GM12892 (cell line): Measurements from ENCODE around the gene BROX. TPM values are rescaled to one million over a fixed set of nuclear protein-coding genes. Genes with fewer than 3 reads are reported as not detected.
"Not testable (repeated sequence)": the region's sequence is repeated elsewhere in the genome, so short reads cannot be mapped to it uniquely, and the experiment has no call there.

Experiments
- DNase-seq: peaks from one replicate; pipeline ENCODE4 v3.0.0; 2011; ENCODE audit not compliant: insufficient read length
- FAIRE-seq: peaks from 2 replicates; lab custom pipeline; 2011; peaks lifted over from hg19 to GRCh38; lab: Jason Lieb, UNC
- POLR2A ChIP-seq: IDR thresholded peaks from 2 replicates; pipeline ENCODE4 v1.6.1; 2011; ENCODE audit warnings: low read depth, low read length, control low read depth
- POLR2AphosphoS5 ChIP-seq: IDR thresholded peaks from 2 replicates; pipeline ENCODE4 v1.6.1; 2011; ENCODE audit warnings: low read depth, low read length, control low read depth
- TAF1 ChIP-seq: IDR thresholded peaks from 2 replicates; pipeline ENCODE4 v1.6.1; 2011; ENCODE audit warnings: low read depth, mild to moderate bottlenecking, control low read depth, low read length, borderline replicate concordance
- polyA plus RNA-seq: library from polyadenylated mRNA; unstranded; fragments of >200 nt; gene quantifications from one replicate; pipeline ENCODE4 v1.2.1, GENCODE V29; 2012; ENCODE audit warnings: missing spikeins, inconsistent platforms; ENCODE audit not compliant: missing spikeins

BROX gene
- polyA plus RNA-seq = 17.9 TPM

DNA sequence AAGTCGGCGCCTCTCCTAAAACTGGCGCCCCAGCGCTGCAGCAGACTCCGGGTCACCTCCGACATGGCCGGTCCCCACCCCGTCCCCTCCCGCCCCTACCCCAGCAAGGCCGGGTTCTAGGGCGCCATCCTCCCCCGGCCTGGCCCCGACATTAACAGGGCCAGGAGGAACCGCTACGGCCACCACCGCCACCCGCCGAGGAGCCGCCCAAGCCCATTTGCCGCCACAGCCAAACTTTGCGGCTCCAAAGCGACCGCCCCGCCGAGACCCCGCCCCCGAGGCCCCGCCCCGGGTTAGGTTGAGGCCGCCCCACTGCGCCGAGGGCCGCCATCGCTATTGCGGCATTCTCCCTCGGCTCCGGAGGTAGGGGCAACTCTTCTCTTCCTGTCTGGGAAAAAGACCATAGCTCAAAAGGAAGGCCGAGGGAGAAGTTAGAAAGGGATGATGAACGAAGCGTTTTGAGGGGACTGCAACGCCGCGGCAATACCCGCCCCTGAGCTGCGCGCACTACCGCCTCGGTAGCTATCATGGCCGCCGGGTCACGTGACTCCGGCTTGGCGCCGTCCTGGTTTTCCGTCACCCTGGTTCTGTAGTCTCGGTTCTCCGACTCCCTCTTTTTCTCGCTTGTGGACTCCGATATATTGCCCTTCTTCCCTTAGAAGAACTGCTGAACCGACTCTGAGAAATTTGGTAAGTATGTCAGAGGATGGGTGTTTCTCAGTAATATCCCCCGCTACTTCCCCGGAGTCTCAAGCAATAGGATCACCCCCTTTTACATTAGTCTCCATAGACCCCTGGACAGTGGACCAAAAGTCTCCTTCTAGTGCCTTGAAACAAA is at the start of gene BROX, which contains the start of gene AIDA:
BROX (plus strand) TSS at position 312 of the 838 bp plus-strand sequence. CDS start 3,136 bp downstream, outside the sequence.
AIDA (minus strand) TSS at position 239 of the 838 bp plus-strand sequence; CDS start at position 65, 174 bp downstream.
- peak; percentile 88 for FAIRE-seq
- DNase-seq = peak; percentile 77
- TF ChIP-seq TAF1 (no peak), POLR2AphosphoS5 (no peak), POLR2A (peak; percentile 56; the same call in 1 of the 2 replicates)

DNA sequence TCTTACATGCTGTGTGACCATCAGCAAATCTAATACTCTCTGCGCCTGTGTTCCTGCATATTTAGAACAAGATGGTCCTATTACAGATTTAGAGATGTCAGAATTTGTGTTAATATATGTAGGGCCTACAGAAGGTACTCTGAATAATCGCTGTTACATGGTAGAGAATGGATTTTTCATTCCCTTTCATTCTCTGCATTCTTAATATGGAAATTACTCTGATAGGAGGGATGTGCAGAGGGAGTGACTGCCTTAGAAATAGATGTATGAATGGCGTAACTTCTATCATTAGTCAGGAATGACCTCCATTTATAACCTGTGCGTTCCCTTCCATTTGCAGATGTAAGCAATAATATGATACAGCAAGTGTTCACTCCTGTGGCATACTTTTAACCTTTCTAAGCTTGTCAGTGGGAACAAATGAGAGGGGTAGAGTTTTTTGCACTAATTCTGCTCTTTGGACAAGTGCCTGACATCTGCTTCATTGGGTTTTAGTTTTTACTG is 48.9 kb upstream of the BROX start:
- DNase-seq (no peak), FAIRE-seq (no peak)
- TF ChIP-seq TAF1 (no peak), POLR2AphosphoS5 (no peak), POLR2A (no peak)

GRCh38 chr1:222665964-222666363 is 46.4 kb upstream of the BROX start:
- FAIRE-seq (no peak), DNase-seq (no peak)
- no peak for TF ChIP-seq POLR2A
- no peak for TF ChIP-seq POLR2AphosphoS5
- no peak for TF ChIP-seq TAF1

- not testable (repeated sequence) for DNase-seq, FAIRE-seq
Measured at GRCh38 chr1:222668184-222668583, 44.2 kb upstream of the BROX start.

GRCh38 chr1:222669107-222669506 is 43.3 kb upstream of the BROX start:
- FAIRE-seq, DNase-seq: not testable (repeated sequence)

GRCh38 chr1:222670110-222670509 is 42.3 kb upstream of the BROX start:
- TF ChIP-seq POLR2AphosphoS5 (no peak), TAF1 (no peak), POLR2A (no peak)
- DNase-seq (no peak), FAIRE-seq (no peak)

- TF ChIP-seq POLR2AphosphoS5 (no peak), POLR2A (no peak), TAF1 (no peak)
- FAIRE-seq (no peak), DNase-seq (no peak)
Measured at GRCh38 chr1:222680080-222680479, 32.3 kb upstream of the BROX start.

DNA sequence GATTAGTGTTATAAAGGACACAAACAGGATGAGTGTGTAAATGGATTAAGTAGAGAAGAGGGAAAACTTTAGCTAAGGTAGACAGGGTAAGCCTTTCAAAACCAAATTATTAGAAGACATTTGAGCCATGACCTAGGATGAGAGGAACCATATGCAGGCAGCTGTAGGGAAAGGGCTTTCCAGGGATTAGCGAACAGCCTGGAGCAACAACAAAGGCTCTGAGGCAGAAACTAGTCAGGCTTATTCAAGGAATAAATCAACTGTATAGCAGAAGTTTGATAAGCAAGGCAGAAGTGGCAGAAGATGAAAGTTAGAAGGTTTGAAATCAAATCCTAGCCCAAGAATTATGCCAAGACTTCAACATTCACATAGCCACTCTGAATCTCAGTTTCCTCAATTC is 21.3 kb upstream of the BROX start:
- FAIRE-seq = no peak

GRCh38 chr1:222694927-222695326 is 17.4 kb upstream of the BROX start:
- TF ChIP-seq POLR2A (no peak), POLR2AphosphoS5 (no peak), TAF1 (no peak)

More for the DNA sequence above, 21.3 kb upstream of the BROX start:
- no peak for TF ChIP-seq TAF1
- TF ChIP-seq POLR2AphosphoS5 = no peak
- TF ChIP-seq POLR2A = no peak
- DNase-seq = no peak

DNA sequence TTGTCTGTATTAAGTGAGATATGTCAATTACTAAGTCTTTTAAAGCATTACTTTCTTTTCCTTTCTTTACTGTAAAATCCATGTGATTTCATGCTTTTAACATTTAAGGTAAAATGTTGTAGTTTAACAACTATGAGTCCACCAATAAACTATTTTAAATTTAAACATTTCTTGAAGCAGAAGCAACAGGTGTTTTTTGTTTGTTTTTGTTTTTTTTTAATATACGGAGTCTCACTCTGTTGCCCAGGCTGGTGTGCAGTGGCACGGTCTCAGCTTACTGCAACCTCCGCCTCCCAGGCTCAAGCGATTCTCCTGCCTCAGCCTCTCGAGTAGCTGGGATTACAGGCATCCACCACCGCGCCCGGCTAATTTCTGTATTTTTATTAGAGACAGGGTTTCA is 15.6 kb upstream of the BROX start:
- DNase-seq (no peak), FAIRE-seq (no peak)
- TF ChIP-seq POLR2AphosphoS5 (no peak), TAF1 (no peak), POLR2A (no peak)

More at GRCh38 chr1:222694927-222695326, 17.4 kb upstream of the BROX start:
- FAIRE-seq (no peak), DNase-seq (no peak)

DNA sequence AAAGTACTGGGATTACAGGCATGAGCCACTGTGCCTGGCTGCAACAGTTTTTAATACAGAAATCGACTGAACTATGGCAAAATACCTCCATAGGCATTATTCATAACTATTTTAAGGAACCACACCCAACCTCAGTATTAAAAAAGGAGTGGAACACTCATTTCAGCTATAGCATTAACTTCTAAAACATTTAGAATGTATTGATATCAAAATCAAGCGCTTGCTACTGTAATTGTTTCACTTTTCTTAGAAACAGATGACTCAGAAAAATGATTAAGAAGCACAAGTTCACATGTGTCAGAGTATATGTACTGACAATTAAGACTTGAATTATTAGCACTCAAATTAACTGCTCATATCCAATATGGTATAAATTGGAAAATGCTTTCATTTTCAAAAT is 15.2 kb upstream of the BROX start:
- TF ChIP-seq TAF1 (no peak), POLR2A (no peak), POLR2AphosphoS5 (no peak)
- DNase-seq (no peak), FAIRE-seq (no peak)

GRCh38 chr1:222697826-222698225 is 14.5 kb upstream of the BROX start:
- no peak for TF ChIP-seq POLR2A
- no peak for TF ChIP-seq POLR2AphosphoS5
- TF ChIP-seq TAF1 = no peak
- DNase-seq = no peak
- FAIRE-seq = no peak
